Heart left ventricle (tissue), 13 donors: Measurements from ENCODE around the gene ZNF397.

Source experiments
- POLR2A ChIP-seq, 2 donors: fragments of 450-650 bp; IDR thresholded peaks; one replicate each; pipeline ENCODE4 v1.6.1; 2017; ENCODE audit warnings: antibody characterized with exemption in 2 of 2, mild to moderate bottlenecking in 2 of 2, moderate library complexity in 2 of 2
- TF ChIP-seq, protein P1 (sequence below), 12 donors: fragments of 200-600 bp; sonication (generic) in 4 of 12; IDR thresholded peaks; one replicate each; pipeline versions ENCODE4 v1.5.0 to v1.8.0; 2018 to 2022; ENCODE audit warnings: antibody characterized with exemption in 12 of 12, mild to moderate bottlenecking in 5 of 12
- donor health status: ischemic (EF 13 %, LVEDD 7.1; RV severe dilation, severe dysfunction).
- donor health status: DM: no; HTN: yes; CAD: no.
- donor health status: DM: no; HTN: no; CAD: no.
- donor health status: ischemic (EF 25% LVEDD 6.9; RV normal size, moderate dysfunction).
- donor health status: ischemic (EF 25% LVEDD 5.7; RV mildly dilated, moderate dysfunction).
- donor health status: ischemic (EF 35%, LVEDD 5.7; RV mildly dilated, moderate dysfunction).
- donor health status: nonischemic (EF 11% LVEDD 7.7; RV severe dilation, severe dysfunction).
- donor health status: DM: yes; HTN: yes; CAD: no.
- donor health status: PGD.
- donor health status: ischemic (EF 29% LVEDD 5.4; RV normal size, mild dysfunction).
- donor health status: nonischemic (EF 23%, LVEDD 6.1; RV moderate dilation, normal function).

DNA sequence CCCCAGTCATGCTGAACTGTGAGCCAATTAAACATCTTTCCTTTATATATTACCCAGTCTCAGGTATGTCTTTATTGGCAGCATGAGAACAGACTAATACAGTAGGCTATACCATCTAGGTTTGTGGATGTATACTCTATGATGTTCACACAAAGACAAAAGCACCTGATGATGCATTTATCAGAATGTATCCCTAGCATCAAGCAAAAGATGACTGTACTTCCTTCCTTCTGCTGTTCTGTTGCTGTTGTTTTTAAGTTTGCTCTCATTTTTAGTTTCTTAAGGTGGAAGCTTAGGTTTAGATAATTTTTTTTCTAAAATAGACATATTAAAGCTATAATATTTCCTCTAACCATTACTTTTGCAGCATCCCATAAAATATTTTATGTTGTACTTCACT is 36.8 kb downstream of the ZNF397 start:
- TF ChIP-seq, protein P1, sequence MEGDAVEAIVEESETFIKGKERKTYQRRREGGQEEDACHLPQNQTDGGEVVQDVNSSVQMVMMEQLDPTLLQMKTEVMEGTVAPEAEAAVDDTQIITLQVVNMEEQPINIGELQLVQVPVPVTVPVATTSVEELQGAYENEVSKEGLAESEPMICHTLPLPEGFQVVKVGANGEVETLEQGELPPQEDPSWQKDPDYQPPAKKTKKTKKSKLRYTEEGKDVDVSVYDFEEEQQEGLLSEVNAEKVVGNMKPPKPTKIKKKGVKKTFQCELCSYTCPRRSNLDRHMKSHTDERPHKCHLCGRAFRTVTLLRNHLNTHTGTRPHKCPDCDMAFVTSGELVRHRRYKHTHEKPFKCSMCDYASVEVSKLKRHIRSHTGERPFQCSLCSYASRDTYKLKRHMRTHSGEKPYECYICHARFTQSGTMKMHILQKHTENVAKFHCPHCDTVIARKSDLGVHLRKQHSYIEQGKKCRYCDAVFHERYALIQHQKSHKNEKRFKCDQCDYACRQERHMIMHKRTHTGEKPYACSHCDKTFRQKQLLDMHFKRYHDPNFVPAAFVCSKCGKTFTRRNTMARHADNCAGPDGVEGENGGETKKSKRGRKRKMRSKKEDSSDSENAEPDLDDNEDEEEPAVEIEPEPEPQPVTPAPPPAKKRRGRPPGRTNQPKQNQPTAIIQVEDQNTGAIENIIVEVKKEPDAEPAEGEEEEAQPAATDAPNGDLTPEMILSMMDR (IDR thresholded peaks at IDR 0.05): no peak
- TF ChIP-seq POLR2A (IDR thresholded peaks at IDR 0.05): no peak
